NB4 (cell line): Measurements from ENCODE around the gene ANKH.
"Not testable (repeated sequence)": the region's sequence is repeated elsewhere in the genome, so short reads cannot be mapped to it uniquely, and the experiment has no call there.

ENCODE experiments used
- DNase-seq: peaks from one replicate; pipeline ENCODE4 v3.0.0; 2010; ENCODE audit warnings: low read depth
- H3K4me3 ChIP-seq: one replicate; pipeline ENCODE4 v1.5.1; 2011; ENCODE audit warnings: mild to moderate bottlenecking, low read depth, low read length, moderate library complexity
- MYC ChIP-seq: IDR thresholded peaks from 2 replicates; pipeline ENCODE4 v1.6.1; 2011; ENCODE audit warnings: low read depth, low read length
- POLR2A ChIP-seq: IDR thresholded peaks from 2 replicates; pipeline ENCODE4 v1.6.1; 2011; ENCODE audit warnings: mild to moderate bottlenecking; ENCODE audit not compliant: insufficient read length; ENCODE audit errors: extremely low read depth
- TF ChIP-seq, protein P1 (sequence below): IDR thresholded peaks from one replicate; pipeline ENCODE4 v1.5.1; 2012; ENCODE audit warnings: low read depth, low read length
- TF ChIP-seq, protein P2 (sequence below): IDR thresholded peaks from 2 replicates; pipeline ENCODE4 v1.6.1; 2011; ENCODE audit warnings: low read depth, low read length

The ANKH gene

DNA sequence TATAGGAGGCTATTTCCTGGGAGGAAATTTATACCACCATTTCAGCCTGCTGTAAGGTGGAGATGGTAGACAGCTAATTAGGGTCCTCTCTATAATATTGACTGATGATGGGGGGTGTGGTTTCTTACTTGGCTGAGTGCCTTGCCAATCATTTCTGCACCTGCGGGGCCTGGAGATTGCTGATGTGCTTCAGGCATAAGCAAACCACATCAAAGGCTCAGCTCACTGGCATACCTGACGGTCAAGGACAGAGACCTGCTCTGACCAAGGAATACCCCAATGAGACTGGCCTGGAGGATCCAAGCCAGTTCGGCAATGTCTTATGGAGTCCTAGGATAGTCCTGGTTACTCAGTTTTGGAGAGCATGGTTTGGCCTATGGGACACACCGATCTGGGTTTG lies 29.5 kb downstream of the ANKH start:
- TF ChIP-seq, protein P1, sequence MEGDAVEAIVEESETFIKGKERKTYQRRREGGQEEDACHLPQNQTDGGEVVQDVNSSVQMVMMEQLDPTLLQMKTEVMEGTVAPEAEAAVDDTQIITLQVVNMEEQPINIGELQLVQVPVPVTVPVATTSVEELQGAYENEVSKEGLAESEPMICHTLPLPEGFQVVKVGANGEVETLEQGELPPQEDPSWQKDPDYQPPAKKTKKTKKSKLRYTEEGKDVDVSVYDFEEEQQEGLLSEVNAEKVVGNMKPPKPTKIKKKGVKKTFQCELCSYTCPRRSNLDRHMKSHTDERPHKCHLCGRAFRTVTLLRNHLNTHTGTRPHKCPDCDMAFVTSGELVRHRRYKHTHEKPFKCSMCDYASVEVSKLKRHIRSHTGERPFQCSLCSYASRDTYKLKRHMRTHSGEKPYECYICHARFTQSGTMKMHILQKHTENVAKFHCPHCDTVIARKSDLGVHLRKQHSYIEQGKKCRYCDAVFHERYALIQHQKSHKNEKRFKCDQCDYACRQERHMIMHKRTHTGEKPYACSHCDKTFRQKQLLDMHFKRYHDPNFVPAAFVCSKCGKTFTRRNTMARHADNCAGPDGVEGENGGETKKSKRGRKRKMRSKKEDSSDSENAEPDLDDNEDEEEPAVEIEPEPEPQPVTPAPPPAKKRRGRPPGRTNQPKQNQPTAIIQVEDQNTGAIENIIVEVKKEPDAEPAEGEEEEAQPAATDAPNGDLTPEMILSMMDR, result no peak
- TF ChIP-seq MYC (no peak), POLR2A (no peak)
- TF ChIP-seq, protein P2, sequence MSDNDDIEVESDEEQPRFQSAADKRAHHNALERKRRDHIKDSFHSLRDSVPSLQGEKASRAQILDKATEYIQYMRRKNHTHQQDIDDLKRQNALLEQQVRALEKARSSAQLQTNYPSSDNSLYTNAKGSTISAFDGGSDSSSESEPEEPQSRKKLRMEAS, result no peak
- no peak overlapping the region for H3K4me3 ChIP-seq
- DNase-seq, result no peak

DNA sequence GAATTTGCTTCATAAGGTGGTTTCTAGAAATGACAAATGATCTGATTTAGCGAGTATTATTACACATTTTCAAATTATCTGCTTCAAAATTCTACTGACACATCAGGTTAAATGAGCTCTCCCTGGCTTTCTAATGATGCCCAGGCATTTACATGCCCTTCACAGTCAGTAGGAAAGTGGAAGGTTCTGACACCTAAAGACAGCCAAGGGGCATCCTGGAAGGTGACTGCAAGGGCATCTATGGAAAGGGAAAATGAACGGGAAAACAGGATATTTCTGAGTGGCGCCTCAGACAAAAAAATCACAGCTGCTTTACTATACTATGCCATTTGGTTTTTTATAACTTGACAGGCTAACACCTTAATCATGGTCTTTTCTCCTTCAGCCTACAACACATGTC lies 31.0 kb downstream of the ANKH start:
- H3K4me3 ChIP-seq, result no peak overlapping the region
- TF ChIP-seq MYC (no peak), POLR2A (no peak)
- TF ChIP-seq, protein P1, result no peak
- TF ChIP-seq, protein P2, result no peak
- DNase-seq, result no peak

DNA sequence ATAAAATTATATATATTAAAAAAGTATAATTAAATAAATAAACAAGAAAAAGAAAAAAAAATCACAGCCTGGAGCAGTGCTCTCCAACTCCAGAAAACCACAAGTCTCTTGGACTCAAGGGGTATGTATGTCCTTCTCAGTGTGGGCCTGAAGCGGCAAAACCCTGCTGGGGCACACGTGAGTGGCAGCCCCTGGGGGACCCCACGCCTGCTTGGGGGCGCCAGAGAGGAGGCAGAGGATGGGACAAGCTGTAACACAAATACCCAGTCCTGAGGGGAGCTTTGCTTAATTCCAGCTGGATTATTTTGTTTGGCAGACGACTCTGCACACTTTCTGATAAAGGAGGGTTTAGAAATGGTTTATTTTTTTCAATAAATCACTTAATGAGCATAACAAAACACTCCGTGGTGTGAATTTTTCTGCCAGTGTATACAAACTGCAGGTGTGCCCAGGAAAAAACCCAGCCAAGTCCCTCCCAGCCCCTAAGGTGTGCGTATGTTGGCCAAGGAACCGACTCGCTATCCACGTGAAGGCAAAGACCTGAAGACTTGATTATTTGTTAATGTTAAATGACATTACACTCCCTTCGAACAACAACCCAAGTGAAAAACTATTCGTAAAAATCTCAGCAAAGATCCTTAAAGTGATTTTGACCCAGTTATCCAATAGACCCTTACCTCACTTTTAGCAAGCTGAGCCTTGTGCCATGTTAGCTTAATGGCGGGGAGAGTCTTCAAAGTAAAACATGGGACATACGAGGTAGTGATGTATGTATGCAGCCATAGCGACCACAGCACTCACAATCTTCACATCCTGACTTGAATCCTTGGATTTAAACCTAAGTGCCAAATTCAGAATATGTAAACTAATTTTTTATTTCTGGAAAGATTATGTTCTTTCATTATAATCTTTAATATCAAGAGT lies 32.9 kb downstream of the ANKH start:
- TF ChIP-seq POLR2A (no peak), MYC (no peak)
- TF ChIP-seq, protein P2, result no peak
- TF ChIP-seq, protein P1, result no peak
- no peak overlapping the region for H3K4me3 ChIP-seq
- DNase-seq, result no peak

DNA sequence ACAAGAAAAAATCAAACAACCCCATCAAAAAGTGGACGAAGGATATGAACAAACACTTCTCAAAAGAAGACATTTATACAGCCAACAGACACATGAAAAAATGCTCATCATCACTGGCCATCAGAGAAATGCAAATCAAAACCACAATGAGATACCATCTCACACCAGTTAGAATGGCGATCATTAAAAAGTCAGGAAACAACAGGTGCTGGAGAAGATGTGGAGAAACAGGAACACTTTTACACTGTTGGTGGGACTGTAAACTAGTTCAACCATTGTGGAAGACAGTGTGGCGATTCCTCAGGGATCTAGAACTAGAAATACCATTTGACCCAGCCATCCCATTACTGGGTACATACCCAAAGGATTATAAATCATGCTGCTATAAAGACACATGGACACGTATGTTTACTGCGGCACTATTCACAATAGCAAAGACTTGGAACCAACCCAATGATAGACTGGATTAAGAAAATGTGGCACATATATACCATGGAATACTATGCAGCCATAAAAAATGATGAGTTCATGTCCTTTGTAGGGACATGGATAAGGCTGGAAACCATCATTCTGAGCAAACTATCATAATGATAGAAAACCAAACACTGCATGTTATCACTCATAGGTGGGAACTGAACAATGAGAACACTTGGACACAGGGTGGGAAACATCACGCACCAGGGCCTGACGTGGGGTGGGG lies 34.0 kb downstream of the ANKH start:
- H3K4me3 ChIP-seq, DNase-seq: not testable (repeated sequence)

DNA sequence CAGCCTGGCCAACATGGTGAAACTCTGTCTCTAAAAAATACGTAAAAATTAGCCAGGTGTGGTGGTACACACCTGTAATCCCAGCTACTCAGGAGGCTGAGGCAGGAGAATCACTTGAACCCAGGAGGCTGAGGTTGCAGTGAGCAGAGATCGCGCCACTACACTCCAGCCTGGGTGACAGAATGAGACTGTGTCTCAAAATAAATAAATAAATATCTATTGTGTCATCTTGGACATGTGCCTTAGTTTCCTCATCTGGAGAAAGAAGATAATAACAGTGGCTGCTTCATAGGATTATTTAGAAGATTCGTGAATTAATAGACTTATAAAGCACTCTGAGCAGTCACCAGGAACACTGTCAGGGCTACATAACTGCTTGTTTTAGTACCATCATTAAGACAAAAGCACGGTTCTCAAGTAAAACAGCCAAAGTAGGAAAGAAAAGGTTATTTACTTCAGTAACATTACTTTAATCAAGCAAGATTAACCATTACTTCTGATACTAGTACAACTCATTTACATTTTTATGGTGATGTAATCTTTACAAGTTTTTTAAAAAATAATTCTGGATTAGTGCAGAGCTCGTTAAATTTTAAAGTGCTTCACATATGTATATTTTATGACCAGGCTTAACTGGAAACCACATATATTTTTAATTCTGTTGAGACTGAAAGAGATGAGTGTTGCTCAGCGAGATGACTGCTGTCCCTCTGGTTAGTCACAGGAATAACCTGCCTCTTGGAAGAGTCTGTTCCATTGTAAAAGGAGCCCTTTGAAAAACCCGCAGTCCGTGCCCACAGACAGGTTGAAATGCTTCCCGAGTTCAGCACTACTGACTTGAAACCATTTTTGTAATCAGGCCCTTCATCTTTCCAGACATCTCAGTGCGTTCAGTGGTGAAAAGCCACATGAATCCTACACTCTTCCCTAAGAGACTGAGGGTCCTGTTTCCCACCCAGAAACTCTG lies 36.7 kb downstream of the ANKH start:
- no peak for TF ChIP-seq MYC
- no peak for TF ChIP-seq POLR2A
- TF ChIP-seq, protein P1, result no peak
- TF ChIP-seq, protein P2, result no peak
- DNase-seq, result no peak
- H3K4me3 ChIP-seq, result no peak overlapping the region
